Right lobe of liver (tissue), 4 donors: Measurements from ENCODE around the gene SEMA3B.

Experiments used
- POLR2A ChIP-seq: fragments of 450-650 bp; IDR thresholded peaks from one replicate; pipeline ENCODE4 v1.6.1; 2017; ENCODE audit warnings: antibody characterized with exemption, mild to moderate bottlenecking
- TF ChIP-seq, protein P1 (sequence below), 4 donors: fragments of 200-600 bp in 3 of 4; fragments of 450-650 bp in 1 of 4; IDR thresholded peaks; one replicate each; pipeline versions ENCODE4 v1.5.1 to v1.8.0; 2016 to 2022; ENCODE audit warnings: antibody characterized with exemption in 4 of 4, mild to moderate bottlenecking in 2 of 4
- donor health status: DM: no; HTN: no; CAD: no.
- donor health status: DM: no; HTN: no; CAD: no.
- donor health status: DM: no; HTN: yes; CAD: no.

- TF ChIP-seq, protein P1, sequence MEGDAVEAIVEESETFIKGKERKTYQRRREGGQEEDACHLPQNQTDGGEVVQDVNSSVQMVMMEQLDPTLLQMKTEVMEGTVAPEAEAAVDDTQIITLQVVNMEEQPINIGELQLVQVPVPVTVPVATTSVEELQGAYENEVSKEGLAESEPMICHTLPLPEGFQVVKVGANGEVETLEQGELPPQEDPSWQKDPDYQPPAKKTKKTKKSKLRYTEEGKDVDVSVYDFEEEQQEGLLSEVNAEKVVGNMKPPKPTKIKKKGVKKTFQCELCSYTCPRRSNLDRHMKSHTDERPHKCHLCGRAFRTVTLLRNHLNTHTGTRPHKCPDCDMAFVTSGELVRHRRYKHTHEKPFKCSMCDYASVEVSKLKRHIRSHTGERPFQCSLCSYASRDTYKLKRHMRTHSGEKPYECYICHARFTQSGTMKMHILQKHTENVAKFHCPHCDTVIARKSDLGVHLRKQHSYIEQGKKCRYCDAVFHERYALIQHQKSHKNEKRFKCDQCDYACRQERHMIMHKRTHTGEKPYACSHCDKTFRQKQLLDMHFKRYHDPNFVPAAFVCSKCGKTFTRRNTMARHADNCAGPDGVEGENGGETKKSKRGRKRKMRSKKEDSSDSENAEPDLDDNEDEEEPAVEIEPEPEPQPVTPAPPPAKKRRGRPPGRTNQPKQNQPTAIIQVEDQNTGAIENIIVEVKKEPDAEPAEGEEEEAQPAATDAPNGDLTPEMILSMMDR (IDR thresholded peaks at IDR 0.05), result no peak
- TF ChIP-seq POLR2A, result peak; percentile 8
Measured at GRCh38 chr3:50299929-50300680, 31.2 kb downstream of the SEMA3B start.
